GM18868 (cell line): ENCODE data around the gene RBM15.

Experiments
- ATAC-seq: cut with Tn5 transposase; IDR thresholded peaks from one replicate; pipeline ENCODE4 v1.9.1; 2021; ENCODE audit warnings: mild to moderate bottlenecking, moderate library complexity; ENCODE audit not compliant: unreplicated experiment

RBM15 gene

GRCh38 chr1:110347182-110347893 lies 8.2 kb downstream of the RBM15 start:
- ATAC-seq = no peak

DNA sequence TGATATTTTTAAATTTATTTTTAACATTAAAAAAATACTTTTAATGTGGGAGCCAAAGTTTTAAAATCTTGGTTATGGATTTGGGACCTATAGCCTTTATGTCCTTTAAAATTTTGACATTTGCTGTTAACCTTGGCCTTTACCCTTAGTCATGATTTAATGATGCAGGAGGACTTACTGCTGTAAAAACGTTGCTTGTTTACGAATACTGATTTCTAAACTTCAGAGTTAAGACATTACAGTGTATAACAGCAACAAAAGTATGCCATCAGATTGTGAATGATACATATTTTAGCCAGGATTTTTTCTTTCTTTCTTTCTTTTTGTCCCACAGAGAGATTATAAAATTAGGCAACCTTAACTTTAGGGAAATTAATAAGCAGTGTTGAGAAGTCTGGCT lies 8.9 kb downstream of the RBM15 start:
- ATAC-seq = no peak

GRCh38 chr1:110348771-110349170 lies 9.6 kb downstream of the RBM15 start:
- ATAC-seq = no peak

- ATAC-seq = no peak
Observed at GRCh38 chr1:110350360-110350759, 11.2 kb downstream of the RBM15 start.

DNA sequence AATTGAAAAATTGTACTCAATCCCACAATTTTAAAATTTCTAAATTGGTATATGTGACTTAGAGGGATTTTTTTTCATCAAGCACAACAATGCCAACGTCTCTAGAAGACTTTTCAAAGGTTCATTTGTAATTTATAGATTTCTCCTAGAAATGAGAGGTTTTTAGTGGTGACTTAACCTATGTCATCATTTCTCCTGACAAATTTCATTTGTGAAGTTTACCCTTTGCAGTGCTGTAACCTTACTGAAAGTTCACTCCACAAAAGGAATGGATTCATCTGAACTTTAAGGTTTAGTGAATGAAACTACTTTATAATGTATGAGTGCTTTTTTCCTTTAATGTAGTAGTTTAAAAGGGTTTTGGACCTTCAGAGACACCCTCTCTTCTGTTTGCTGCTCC lies 16.1 kb downstream of the RBM15 start:
- ATAC-seq = no peak

- no peak for ATAC-seq
Observed at GRCh38 chr1:110356379-110356778, 17.2 kb downstream of the RBM15 start.

DNA sequence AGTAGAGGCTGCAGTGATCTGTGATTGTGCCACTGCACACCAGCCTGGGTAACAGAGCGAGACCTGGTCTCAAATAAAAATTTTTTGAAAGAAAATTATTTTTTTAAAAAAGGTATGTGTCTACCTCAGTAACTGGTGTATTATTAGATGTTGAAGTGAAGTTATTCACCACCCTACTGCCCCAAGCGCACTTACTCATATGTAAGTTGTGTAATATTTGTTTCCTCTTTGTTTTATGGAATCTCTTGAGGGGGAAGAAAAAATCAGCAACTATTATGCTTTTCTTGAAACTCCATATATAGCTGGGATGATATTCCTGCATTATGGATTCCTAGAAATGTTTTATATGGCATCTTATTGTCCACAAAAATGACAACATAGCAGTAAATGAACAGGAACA lies 21.3 kb downstream of the RBM15 start:
- ATAC-seq = no peak

- no peak for ATAC-seq
Observed at GRCh38 chr1:110361856-110362255, 22.7 kb downstream of the RBM15 start.

GRCh38 chr1:110364221-110364620 lies 25.0 kb downstream of the RBM15 start:
- no peak for ATAC-seq

DNA sequence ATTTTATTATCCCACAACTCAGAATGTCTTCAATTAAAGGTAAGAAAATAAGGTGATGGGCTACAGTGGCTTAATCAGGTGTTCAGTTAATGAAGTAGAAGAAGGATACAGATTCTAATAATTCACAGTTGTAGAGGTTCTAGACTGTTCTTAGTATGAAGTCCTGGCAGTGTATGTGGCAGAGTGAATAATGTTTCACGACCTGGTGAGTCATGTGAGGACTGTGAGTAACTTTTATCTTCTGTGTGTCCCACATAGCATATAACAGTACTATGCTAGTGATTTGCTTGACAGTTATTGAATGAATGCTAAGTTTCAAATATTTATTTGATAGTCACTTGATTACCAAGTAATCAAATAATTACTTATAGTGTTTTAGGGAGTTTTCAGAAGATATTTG lies 31.6 kb downstream of the RBM15 start:
- no peak for ATAC-seq

DNA sequence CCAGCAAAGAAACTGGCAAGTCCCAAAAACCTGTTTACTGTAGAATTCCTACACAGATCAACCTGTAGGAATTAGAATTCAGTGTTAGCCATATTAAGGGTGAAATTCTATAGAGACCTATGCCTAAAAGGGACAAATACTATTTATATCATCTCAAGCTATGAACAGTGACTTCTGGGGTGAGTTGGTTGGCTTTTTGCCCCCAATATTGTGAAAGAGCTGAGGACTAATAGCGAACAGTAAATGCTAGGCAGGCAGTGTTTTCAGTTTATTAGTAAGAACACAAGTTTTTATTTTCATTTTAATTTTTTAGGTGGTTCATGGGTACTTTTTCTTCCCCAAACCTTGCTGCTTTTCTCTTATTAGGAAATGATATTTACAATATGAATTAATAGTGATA lies 36.3 kb downstream of the RBM15 start:
- no peak for ATAC-seq

GRCh38 chr1:110380672-110381283 lies 41.6 kb downstream of the RBM15 start:
- no peak for ATAC-seq

GRCh38 chr1:110383251-110383990 lies 44.2 kb downstream of the RBM15 start:
- no peak for ATAC-seq

DNA sequence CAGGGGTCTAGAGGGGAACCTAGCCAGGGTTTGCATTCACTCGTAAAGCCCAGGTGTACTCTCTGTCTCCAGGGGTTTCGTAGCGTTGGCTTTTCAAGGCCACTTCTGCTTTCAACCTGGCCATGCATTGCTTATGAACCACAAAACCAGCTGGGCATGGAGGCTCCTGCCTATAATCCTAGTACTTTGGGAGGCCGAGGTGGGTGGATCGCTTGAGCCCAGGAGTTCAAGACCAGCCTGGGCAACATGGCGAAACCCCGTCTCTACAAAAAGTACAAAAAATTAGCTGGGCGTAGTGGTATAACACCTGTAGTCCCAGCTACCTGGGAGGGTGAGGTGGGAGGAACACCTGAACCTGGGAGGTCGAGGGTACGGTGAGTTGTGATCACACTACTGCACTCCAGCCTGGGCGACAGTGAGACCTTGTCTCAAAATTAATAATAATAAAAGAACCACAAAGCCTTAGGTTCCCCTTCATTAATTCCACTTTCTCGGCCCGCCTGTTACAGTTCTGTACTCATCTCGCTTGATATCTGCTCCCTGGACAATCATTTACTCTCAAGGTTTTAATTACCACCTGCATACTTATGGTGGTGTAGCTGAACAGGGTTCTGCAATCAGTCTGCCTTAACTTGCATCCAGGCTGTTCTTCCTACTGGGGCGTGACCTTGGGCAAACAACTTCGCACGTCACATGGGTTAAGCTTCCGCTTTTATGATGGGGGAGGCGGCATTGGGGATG lies 45.6 kb downstream of the RBM15 start:
- ATAC-seq = peak; percentile 74

- no peak for ATAC-seq
Observed at GRCh38 chr1:110385369-110385768, 46.2 kb downstream of the RBM15 start.

- ATAC-seq = no peak
Observed at GRCh38 chr1:110387048-110387754, 48.0 kb downstream of the RBM15 start.

GRCh38 chr1:110390096-110390495 lies 50.9 kb downstream of the RBM15 start:
- ATAC-seq = no peak

GRCh38 chr1:110390692-110391245 lies 51.6 kb downstream of the RBM15 start, which contains the start of gene SLC16A4:
Gene SLC16A4 (minus strand): TSS chr1:110391026. CDS start chr1:110389323, 1,703 bp downstream.
- ATAC-seq = no peak

GRCh38 chr1:110393286-110393685 lies 54.1 kb downstream of the RBM15 start:
- no peak for ATAC-seq
